Measurements from ENCODE around the gene GMEB1. TPM values are rescaled to one million over a fixed set of nuclear protein-coding genes. Genes with fewer than 3 reads are reported as not detected.

The GMEB1 gene
- total RNA-seq, 4 donors from 2014 or later, result 11.6 to 17.4 (median 14.5) TPM

GRCh38 chr1:28761189-28761588, 92.6 kb downstream of the GMEB1 start:
- H3K36me3 ChIP-seq, result peaks cover 36% of the 10 kb centered on the region
- H3K27me3 ChIP-seq, result no peaks in the 10 kb centered on the region
- DNase-seq (ENCODE audit: low spot score in 2 of 2), result no peak
- no peak overlapping the region for H3K27ac ChIP-seq
- 100% methylated on average over 5 of the region's 5 CpGs for WGBS
- H3K9me3 ChIP-seq, result no peaks in the 10 kb centered on the region
- H3K4me3 ChIP-seq, result no peak overlapping the region
- H3K4me1 ChIP-seq, result peaks cover 38% of the 10 kb centered on the region
- TF ChIP-seq EP300 (IDR thresholded peaks at IDR 0.05) (no peak), POLR2AphosphoS5 (IDR thresholded peaks at IDR 0.05) (no peak), CTCF (IDR thresholded peaks at IDR 0.05) (no peak), POLR2A (IDR thresholded peaks at IDR 0.05) (no peak)

- Histone ChIP-seq H3K27me3 (no peaks in the 10 kb centered on the region), H3K4me3 (no peak overlapping the region), H3K9me3 (no peaks in the 10 kb centered on the region), H3K4me1 (peaks cover 23% of the 10 kb centered on the region), H3K36me3 (peaks cover 25% of the 10 kb centered on the region), H3K27ac (no peak overlapping the region)
- 90% methylated on average over 2 of the region's 2 CpGs for WGBS
- TF ChIP-seq POLR2A (IDR thresholded peaks at IDR 0.05) (no peak), EP300 (IDR thresholded peaks at IDR 0.05) (no peak), CTCF (IDR thresholded peaks at IDR 0.05) (no peak), POLR2AphosphoS5 (IDR thresholded peaks at IDR 0.05) (no peak)
- DNase-seq (ENCODE audit: low spot score in 2 of 2), result no peak
These were observed 98.1 kb downstream of the GMEB1 start for GRCh38 chr1:28766532-28767183.

Other genes with a start within 250 kb of the GMEB1 start
- 10 to 100 TPM; 19.8 to 36.8 (median 25.3) TPM for gene RCC1, start 162.7 kb upstream of the GMEB1 start, total RNA-seq
- gene TRNAU1AP, start 115.7 kb upstream of the GMEB1 start, total RNA-seq, result 10 to 100 TPM; 17.6 to 36.7 (median 21.5) TPM
- gene RAB42, start 76.5 kb upstream of the GMEB1 start, total RNA-seq, result 1 to 10 TPM in 2 of 4 donors, under 1 TPM in 1, not detected in 1; 0.70 to 1.4 (median 1.4) TPM
- 10 to 100 TPM; 25.7 to 29.9 (median 27.3) TPM for gene TAF12, start 25.7 kb upstream of the GMEB1 start, total RNA-seq
- not detected for gene RNU11, start 20.2 kb upstream of the GMEB1 start, total RNA-seq
- gene YTHDF2, start 68.2 kb downstream of the GMEB1 start, total RNA-seq, result 100 to 1,000 TPM in 1 of 4 donors, 10 to 100 TPM in 3; 64.8 to 120 (median 84.9) TPM
- not detected for gene OPRD1, start 143.4 kb downstream of the GMEB1 start, total RNA-seq
- 10 to 100 TPM; 45.7 to 79.5 (median 67.1) TPM for gene EPB41, start 245.8 kb downstream of the GMEB1 start, total RNA-seq